HEK293 (cell line): ENCODE data around the gene ABCB9.

Experiments
- EGR2 ChIP-seq: fragments of 450-650 bp; formaldehyde crosslinking; IDR thresholded peaks from 2 replicates; pipeline ENCODE4 v1.5.1; 2016; ENCODE audit warnings: low read depth, missing biosample characterization, missing genetic modification characterization
- HOXA7 ChIP-seq: sonication (generic); formaldehyde crosslinking; IDR thresholded peaks from 2 replicates; pipeline ENCODE4 v1.8.1; 2022; ENCODE audit warnings: missing genetic modification reagents, borderline replicate concordance
- KLF10 ChIP-seq: fragments of 450-650 bp; IDR thresholded peaks from 2 replicates; pipeline ENCODE4 v1.5.1; 2018; ENCODE audit warnings: missing biosample characterization, mild to moderate bottlenecking, missing genetic modification characterization
- OSR2 ChIP-seq: fragments of 450-650 bp; formaldehyde crosslinking; IDR thresholded peaks from 2 replicates; pipeline ENCODE4 v1.5.1; 2016; ENCODE audit warnings: missing biosample characterization, missing genetic modification characterization
- TRIM28 ChIP-seq: IDR thresholded peaks from 2 replicates; pipeline ENCODE4 v1.6.1; 2011; ENCODE audit warnings: low read length, control low read depth, borderline replicate concordance
- YY2 ChIP-seq: fragments of 450-650 bp; formaldehyde crosslinking; IDR thresholded peaks from 2 replicates; pipeline ENCODE4 v1.5.1; 2016; ENCODE audit warnings: missing biosample characterization, missing genetic modification characterization
- ZBTB6 ChIP-seq: fragments of 450-650 bp; formaldehyde crosslinking; IDR thresholded peaks from 2 replicates; pipeline ENCODE4 v1.5.1; 2017; ENCODE audit warnings: missing biosample characterization, missing genetic modification characterization
- ZBTB7A ChIP-seq: fragments of 450-650 bp; formaldehyde crosslinking; IDR thresholded peaks from 2 replicates; pipeline ENCODE4 v1.5.1; 2016; ENCODE audit warnings: low read depth, missing biosample characterization, missing genetic modification characterization
- ZFP69B ChIP-seq: fragments of 450-650 bp; formaldehyde crosslinking; IDR thresholded peaks from 2 replicates; pipeline ENCODE4 v1.5.1; 2016; ENCODE audit warnings: missing biosample characterization, missing genetic modification characterization
- ZNF10 ChIP-seq: fragments of 450-650 bp; formaldehyde crosslinking; IDR thresholded peaks from 2 replicates; pipeline ENCODE4 v1.5.1; 2017; ENCODE audit warnings: missing biosample characterization, missing genetic modification characterization
- ZNF211 ChIP-seq: fragments of 450-650 bp; formaldehyde crosslinking; IDR thresholded peaks from 2 replicates; pipeline ENCODE4 v1.5.1; 2016; ENCODE audit warnings: low read depth, missing biosample characterization, missing genetic modification characterization
- ZNF221 ChIP-seq: fragments of 450-650 bp; formaldehyde crosslinking; IDR thresholded peaks from 2 replicates; pipeline ENCODE4 v1.5.1; 2017; ENCODE audit warnings: missing biosample characterization, missing genetic modification characterization, borderline replicate concordance
- ZNF239 ChIP-seq: fragments of 450-650 bp; formaldehyde crosslinking; IDR thresholded peaks from 2 replicates; pipeline ENCODE4 v1.5.1; 2016; ENCODE audit warnings: missing biosample characterization, missing genetic modification characterization
- ZNF398 ChIP-seq: fragments of 450-650 bp; formaldehyde crosslinking; IDR thresholded peaks from 2 replicates; pipeline ENCODE4 v1.5.1; 2017; ENCODE audit warnings: missing biosample characterization, missing genetic modification characterization
- ZNF404 ChIP-seq: fragments of 450-650 bp; formaldehyde crosslinking; IDR thresholded peaks from 2 replicates; pipeline ENCODE4 v1.5.1; 2017; ENCODE audit warnings: missing biosample characterization, missing genetic modification characterization
- ZNF518A ChIP-seq: fragments of 450-650 bp; formaldehyde crosslinking; conservative IDR thresholded peaks from 2 replicates; pipeline ENCODE4 v1.5.1; 2016; ENCODE audit warnings: low read depth, missing biosample characterization, missing genetic modification characterization
- ZNF561 ChIP-seq: fragments of 450-650 bp; IDR thresholded peaks from 2 replicates; pipeline ENCODE4 v1.5.1; 2018; ENCODE audit warnings: missing biosample characterization, missing genetic modification characterization, borderline replicate concordance
- ZNF658 ChIP-seq: fragments of 450-650 bp; formaldehyde crosslinking; IDR thresholded peaks from 2 replicates; pipeline ENCODE4; 2016; ENCODE audit warnings: missing biosample characterization, missing genetic modification characterization
- ZNF660 ChIP-seq: fragments of 450-650 bp; IDR thresholded peaks from 2 replicates; pipeline ENCODE4 v1.5.1; 2018; ENCODE audit warnings: missing biosample characterization, mild to moderate bottlenecking, missing genetic modification characterization
- ZNF701 ChIP-seq: fragments of 450-650 bp; formaldehyde crosslinking; IDR thresholded peaks from 2 replicates; pipeline ENCODE4 v1.5.1; 2016; ENCODE audit warnings: missing biosample characterization, missing genetic modification characterization
- ZNF747 ChIP-seq: fragments of 450-650 bp; formaldehyde crosslinking; IDR thresholded peaks from 2 replicates; pipeline ENCODE4 v1.5.1; 2016; ENCODE audit warnings: missing biosample characterization, missing genetic modification characterization
- ZNF776 ChIP-seq: fragments of 450-650 bp; formaldehyde crosslinking; IDR thresholded peaks from 2 replicates; pipeline ENCODE4 v1.5.0; 2017; ENCODE audit warnings: missing biosample characterization, missing genetic modification characterization, borderline replicate concordance
- ZSCAN16 ChIP-seq: fragments of 450-650 bp; formaldehyde crosslinking; IDR thresholded peaks from 2 replicates; pipeline ENCODE4 v1.5.1; 2016; ENCODE audit warnings: missing biosample characterization, missing genetic modification characterization
- TF ChIP-seq, protein P1 (sequence below): fragments of 450-650 bp; formaldehyde crosslinking; IDR thresholded peaks from 2 replicates; pipeline ENCODE4 v1.5.1; 2016; ENCODE audit warnings: missing biosample characterization, missing genetic modification characterization, borderline replicate concordance
- TF ChIP-seq, protein P2 (sequence below): fragments of 450-650 bp; formaldehyde crosslinking; IDR thresholded peaks from 2 replicates; pipeline ENCODE4 v1.5.1; 2017; ENCODE audit warnings: missing biosample characterization, missing genetic modification characterization

ABCB9 gene

DNA sequence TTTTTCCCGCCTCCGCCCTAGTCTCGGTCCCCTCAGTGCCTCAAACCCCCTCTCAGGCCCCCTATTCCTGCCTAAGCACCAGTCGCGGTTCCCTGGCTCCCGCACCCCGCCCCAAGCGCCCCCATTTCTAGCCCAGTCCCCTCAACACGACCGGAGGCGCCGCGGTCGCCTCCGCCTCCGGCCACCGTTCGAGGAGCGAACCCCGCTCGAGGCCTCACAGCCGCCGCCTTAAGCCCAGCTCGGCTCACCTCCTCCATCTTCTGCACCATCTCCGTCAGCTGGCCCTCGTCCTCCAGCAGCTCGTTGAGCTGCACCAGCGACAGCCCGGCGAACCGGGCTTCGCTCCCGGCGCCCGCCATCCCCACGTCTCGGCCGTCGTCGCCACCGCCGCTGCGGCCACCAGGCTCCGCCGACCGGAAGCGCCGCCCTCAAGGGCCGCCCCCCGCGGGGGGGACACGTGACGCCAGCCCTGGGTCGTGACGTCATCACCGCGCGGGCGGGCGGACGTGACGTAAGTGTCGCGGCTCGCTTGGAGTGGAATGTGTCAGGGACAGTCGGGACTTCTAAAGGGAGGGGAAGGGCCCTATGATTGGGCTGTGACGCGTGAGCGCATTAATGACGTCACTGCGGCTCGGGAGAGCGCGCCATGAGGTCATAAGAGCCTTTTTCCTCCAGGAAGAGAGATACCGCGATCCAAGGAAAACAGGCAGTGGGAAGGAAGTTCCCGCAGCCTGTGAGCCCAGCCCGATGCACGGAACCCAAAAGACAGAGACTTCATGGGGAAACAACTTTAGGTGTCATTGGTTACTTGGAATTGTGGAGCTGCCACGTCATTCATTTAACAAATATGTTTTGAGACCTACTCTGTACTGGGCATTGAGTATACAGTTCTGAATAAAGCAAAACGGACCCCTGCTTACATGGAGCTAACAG lies 70.3 kb downstream of the ABCB9 start, which contains the start of gene VPS37B (continued):
- TF ChIP-seq EGR2 (tag by site-specific recombination) (peak; percentile 76), ZBTB7A (tag by site-specific recombination) (0 out of 2 replicates have a peak, but pooled peaks have one; percentile 35), ZNF211 (no peak), ZNF701 (tag by site-specific recombination) (no peak), HOXA7 (no peak), ZSCAN16 (tag by site-specific recombination) (peak; percentile 13; the same call in 1 of the 2 replicates), OSR2 (tag by site-specific recombination) (peak; percentile 30; the same call in 1 of the 2 replicates), ZNF660 (tag by site-specific recombination) (peak; percentile 86), ZNF518A (tag by site-specific recombination) (peak; percentile 75), ZNF561 (tag by site-specific recombination) (peak; percentile 90), TRIM28 (no peak), ZNF398 (tag by site-specific recombination) (peak; percentile 42; the same call in 1 of the 2 replicates), ZNF404 (tag by site-specific recombination) (no peak), ZFP69B (0 out of 2 replicates have a peak, but pooled peaks have one; percentile 47), KLF10 (tag by site-specific recombination) (peak; percentile 79), ZNF747 (tag by site-specific recombination) (no peak), ZNF776 (tag by site-specific recombination) (no peak), YY2 (peak; percentile 82), ZNF10 (tag by site-specific recombination) (0 out of 2 replicates have a peak, but pooled peaks have one; percentile 46), ZNF658 (tag by site-specific recombination) (no peak), ZBTB6 (tag by site-specific recombination) (0 out of 2 replicates have a peak, but pooled peaks have one; percentile 58), ZNF221 (tag by site-specific recombination) (no peak), ZNF239 (tag by site-specific recombination) (peak; percentile 47; the same call in 1 of the 2 replicates)
- TF ChIP-seq, protein P1, sequence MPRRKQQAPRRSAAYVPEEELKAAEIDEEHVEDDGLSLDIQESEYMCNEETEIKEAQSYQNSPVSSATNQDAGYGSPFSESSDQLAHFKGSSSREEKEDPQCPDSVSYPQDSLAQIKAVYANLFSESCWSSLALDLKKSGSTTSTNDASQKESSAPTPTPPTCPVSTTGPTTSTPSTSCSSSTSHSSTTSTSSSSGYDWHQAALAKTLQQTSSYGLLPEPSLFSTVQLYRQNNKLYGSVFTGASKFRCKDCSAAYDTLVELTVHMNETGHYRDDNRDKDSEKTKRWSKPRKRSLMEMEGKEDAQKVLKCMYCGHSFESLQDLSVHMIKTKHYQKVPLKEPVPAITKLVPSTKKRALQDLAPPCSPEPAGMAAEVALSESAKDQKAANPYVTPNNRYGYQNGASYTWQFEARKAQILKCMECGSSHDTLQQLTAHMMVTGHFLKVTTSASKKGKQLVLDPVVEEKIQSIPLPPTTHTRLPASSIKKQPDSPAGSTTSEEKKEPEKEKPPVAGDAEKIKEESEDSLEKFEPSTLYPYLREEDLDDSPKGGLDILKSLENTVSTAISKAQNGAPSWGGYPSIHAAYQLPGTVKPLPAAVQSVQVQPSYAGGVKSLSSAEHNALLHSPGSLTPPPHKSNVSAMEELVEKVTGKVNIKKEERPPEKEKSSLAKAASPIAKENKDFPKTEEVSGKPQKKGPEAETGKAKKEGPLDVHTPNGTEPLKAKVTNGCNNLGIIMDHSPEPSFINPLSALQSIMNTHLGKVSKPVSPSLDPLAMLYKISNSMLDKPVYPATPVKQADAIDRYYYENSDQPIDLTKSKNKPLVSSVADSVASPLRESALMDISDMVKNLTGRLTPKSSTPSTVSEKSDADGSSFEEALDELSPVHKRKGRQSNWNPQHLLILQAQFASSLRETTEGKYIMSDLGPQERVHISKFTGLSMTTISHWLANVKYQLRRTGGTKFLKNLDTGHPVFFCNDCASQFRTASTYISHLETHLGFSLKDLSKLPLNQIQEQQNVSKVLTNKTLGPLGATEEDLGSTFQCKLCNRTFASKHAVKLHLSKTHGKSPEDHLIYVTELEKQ (tag by site-specific recombination) = peak; percentile 70; the same call in 1 of the 2 replicates
- TF ChIP-seq, protein P2, sequence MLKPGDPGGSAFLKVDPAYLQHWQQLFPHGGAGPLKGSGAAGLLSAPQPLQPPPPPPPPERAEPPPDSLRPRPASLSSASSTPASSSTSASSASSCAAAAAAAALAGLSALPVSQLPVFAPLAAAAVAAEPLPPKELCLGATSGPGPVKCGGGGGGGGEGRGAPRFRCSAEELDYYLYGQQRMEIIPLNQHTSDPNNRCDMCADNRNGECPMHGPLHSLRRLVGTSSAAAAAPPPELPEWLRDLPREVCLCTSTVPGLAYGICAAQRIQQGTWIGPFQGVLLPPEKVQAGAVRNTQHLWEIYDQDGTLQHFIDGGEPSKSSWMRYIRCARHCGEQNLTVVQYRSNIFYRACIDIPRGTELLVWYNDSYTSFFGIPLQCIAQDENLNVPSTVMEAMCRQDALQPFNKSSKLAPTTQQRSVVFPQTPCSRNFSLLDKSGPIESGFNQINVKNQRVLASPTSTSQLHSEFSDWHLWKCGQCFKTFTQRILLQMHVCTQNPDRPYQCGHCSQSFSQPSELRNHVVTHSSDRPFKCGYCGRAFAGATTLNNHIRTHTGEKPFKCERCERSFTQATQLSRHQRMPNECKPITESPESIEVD (tag by site-specific recombination) = no peak
